Sigmoid colon (tissue), 3 donors: ENCODE measurements around the gene SORL1-AS1.

Source experiments
- CTCF ChIP-seq, 4 experiments: fragments of 450-650 bp in 3 of 4; fragments of 200-600 bp in 1 of 4; IDR thresholded peaks; one replicate each; pipeline ENCODE4 v1.5.1; 2016 to 2019; ENCODE audit warnings: antibody characterized with exemption in 4 of 4, mild to moderate bottlenecking in 3 of 4, moderate library complexity in 2 of 4
- POLR2A ChIP-seq, 2 donors: fragments of 450-650 bp; IDR thresholded peaks; one replicate each; pipeline ENCODE4 v1.6.1; 2016; ENCODE audit warnings: antibody characterized with exemption in 2 of 2, mild to moderate bottlenecking in 2 of 2, moderate library complexity in 2 of 2

DNA sequence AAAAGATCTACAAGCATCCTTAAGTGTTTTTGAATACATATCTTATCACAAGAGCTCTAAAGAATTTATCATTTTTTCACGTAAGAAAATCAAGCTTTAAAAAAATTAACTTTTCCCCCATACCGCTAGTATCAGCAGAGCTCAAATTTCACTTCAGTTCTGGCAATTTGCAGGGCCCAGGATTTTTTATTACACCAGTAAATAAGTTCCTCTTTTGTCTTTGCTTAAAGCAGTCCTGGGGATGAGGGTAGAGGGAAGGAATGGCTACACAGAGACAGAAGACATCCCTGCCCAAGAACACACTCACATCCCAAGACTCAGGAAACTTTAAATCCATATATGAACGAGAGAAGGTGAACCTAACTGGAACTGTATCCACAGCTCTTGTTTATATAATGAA lies 23.2 kb downstream of the SORL1-AS1 start:
- TF ChIP-seq POLR2A (IDR thresholded peaks at IDR 0.05) (no peak), CTCF (IDR thresholded peaks at IDR 0.05) (no peak)
